ENCODE results near the gene ACAP3. TPM values are rescaled to one million over a fixed set of nuclear protein-coding genes. Genes with fewer than 3 reads are reported as not detected.

The ACAP3 gene
- total and polyA plus RNA-seq, 8 donors, result 30.8 to 73.6 (median 44.2) TPM

- H3K9me3 ChIP-seq, result no peaks in the 10 kb centered on the region
- no peaks in the 10 kb centered on the region for H3K4me1 ChIP-seq
- H3K27ac ChIP-seq, result no peak overlapping the region
- H3K36me3 ChIP-seq, result no peaks in the 10 kb centered on the region
- intact Hi-C loops (cut with DNase I), result no loop called here
- H3K27me3 ChIP-seq, result peaks cover 8 to 43% of the 10 kb centered on the region in 2 donors
- ATAC-seq, result no peak
- DNase-seq, result peak in 1 of 4 donors; percentile 75
- TF ChIP-seq CTCF (IDR thresholded peaks at IDR 0.05), result no peak
- H3K4me3 ChIP-seq, result no peak overlapping the region
These were observed 22.0 kb downstream of the ACAP3 start for GRCh38 chr1:1285611-1286311.

- no peaks in the 10 kb centered on the region for H3K4me1 ChIP-seq
These were observed 22.6 kb downstream of the ACAP3 start for GRCh38 chr1:1285102-1285571.

GRCh38 chr1:1284221-1285101 is 23.3 kb downstream of the ACAP3 start:
- no peak overlapping the region for H3K4me3 ChIP-seq
- intact Hi-C loops (cut with DNase I), result no loop called here
- no peak overlapping the region for H3K27ac ChIP-seq
- DNase-seq (no peak), ATAC-seq (no peak)
- H3K4me1 ChIP-seq, result no peaks in the 10 kb centered on the region
- H3K9me3 ChIP-seq, result no peaks in the 10 kb centered on the region
- H3K36me3 ChIP-seq, result no peaks in the 10 kb centered on the region
- peaks cover 8 to 43% of the 10 kb centered on the region in 2 donors for H3K27me3 ChIP-seq
- no peak for TF ChIP-seq CTCF (IDR thresholded peaks at IDR 0.05)

More at GRCh38 chr1:1285102-1285571, 22.6 kb downstream of the ACAP3 start:
- intact Hi-C loops (cut with DNase I), result no loop called here
- peak in 1 of 4 donors; percentile 70 for DNase-seq
- Histone ChIP-seq H3K36me3 (no peaks in the 10 kb centered on the region), H3K4me3 (no peak overlapping the region), H3K27ac (no peak overlapping the region), H3K27me3 (peaks cover 8 to 43% of the 10 kb centered on the region in 2 donors), H3K9me3 (no peaks in the 10 kb centered on the region)
- no peak for TF ChIP-seq CTCF (IDR thresholded peaks at IDR 0.05)
- ATAC-seq, result no peak

- intact Hi-C loops (cut with DNase I), result no loop called here
- peaks cover 8 to 43% of the 10 kb centered on the region in 2 donors for H3K27me3 ChIP-seq
- H3K4me1 ChIP-seq, result no peaks in the 10 kb centered on the region
- no peaks in the 10 kb centered on the region for H3K9me3 ChIP-seq
- DNase-seq, result no peak
- no peak for TF ChIP-seq CTCF (IDR thresholded peaks at IDR 0.05)
- no peak for ATAC-seq
- no peak overlapping the region for H3K27ac ChIP-seq
- no peak overlapping the region for H3K4me3 ChIP-seq
- H3K36me3 ChIP-seq, result no peaks in the 10 kb centered on the region
These were observed 23.9 kb downstream of the ACAP3 start for GRCh38 chr1:1283821-1284220.

- ATAC-seq, result no peak
- no peaks in the 10 kb centered on the region for H3K4me1 ChIP-seq
- no peak for TF ChIP-seq CTCF (IDR thresholded peaks at IDR 0.05)
- no peak overlapping the region for H3K4me3 ChIP-seq
- intact Hi-C loops (cut with DNase I), result no loop called here
- no peaks in the 10 kb centered on the region for H3K36me3 ChIP-seq
- no peak overlapping the region for H3K27ac ChIP-seq
- no peak for DNase-seq
- peaks cover 8 to 43% of the 10 kb centered on the region in 2 donors for H3K27me3 ChIP-seq
- no peaks in the 10 kb centered on the region for H3K9me3 ChIP-seq
These were observed 24.7 kb downstream of the ACAP3 start for GRCh38 chr1:1282998-1283397.

Data from left lung (tissue), 10 donors.